H9 (cell line): ENCODE results near the gene IL20RB. TPM values are rescaled to one million over a fixed set of nuclear protein-coding genes. Genes with fewer than 3 reads are reported as not detected.

ENCODE experiments used
- DNase-seq: peaks from one replicate; pipeline ENCODE4 v3.0.0-alpha.2; 2017
- H2AFZ ChIP-seq: one replicate; pipeline ENCODE4 v1.6.1; 2013; ENCODE audit warnings: mild to moderate bottlenecking, low read length, control low read depth, moderate library complexity
- H2AK5ac ChIP-seq: 2 replicates; pipeline ENCODE4 v1.6.1; 2013; ENCODE audit warnings: low read length, control low read depth, mixed read lengths; ENCODE audit not compliant: insufficient read length
- H2BK120ac ChIP-seq: one replicate; pipeline ENCODE4 v1.6.1; 2013; ENCODE audit warnings: low read depth, mild to moderate bottlenecking, low read length, control low read depth, inconsistent platforms; ENCODE audit not compliant: poor library complexity, severe bottlenecking
- H2BK12ac ChIP-seq: 2 replicates; pipeline ENCODE4 v1.6.1; 2013; ENCODE audit warnings: low read length, control low read depth, mixed read lengths, low read depth; ENCODE audit not compliant: insufficient read length
- H2BK15ac ChIP-seq: 2 replicates; pipeline ENCODE4 v1.6.1; 2013; ENCODE audit warnings: low read depth, low read length, control low read depth
- H2BK20ac ChIP-seq: one replicate; pipeline ENCODE4 v1.6.1; 2013; ENCODE audit warnings: low read depth, mild to moderate bottlenecking, low read length, control low read depth, inconsistent platforms; ENCODE audit not compliant: poor library complexity, severe bottlenecking
- H2BK5ac ChIP-seq: 2 replicates; pipeline ENCODE4 v1.6.1; 2013; ENCODE audit warnings: low read length, control low read depth, mixed read lengths; ENCODE audit not compliant: insufficient read length
- H3K14ac ChIP-seq: 2 replicates; pipeline ENCODE4 v1.6.1; 2013; ENCODE audit warnings: low read length, control low read depth; ENCODE audit not compliant: insufficient read depth
- H3K18ac ChIP-seq: 2 replicates; pipeline ENCODE4 v1.6.1; 2013; ENCODE audit warnings: low read depth, mild to moderate bottlenecking, mixed read lengths, low read length, control low read depth; ENCODE audit not compliant: insufficient read length
- H3K23ac ChIP-seq: 2 replicates; pipeline ENCODE4 v1.6.1; 2013; ENCODE audit warnings: low read length, control low read depth, mixed read lengths, low read depth; ENCODE audit not compliant: insufficient read length
- H3K23me2 ChIP-seq: 2 replicates; pipeline ENCODE4 v1.6.1; 2013; ENCODE audit warnings: low read depth, mild to moderate bottlenecking, mixed read lengths, low read length, control low read depth; ENCODE audit not compliant: insufficient read length, poor library complexity, severe bottlenecking
- H3K27ac ChIP-seq: 2 replicates; pipeline ENCODE4 v1.5.1; 2013; ENCODE audit warnings: low read length, control low read depth, mixed read lengths, low read depth; ENCODE audit not compliant: insufficient read length
- H3K27me3 ChIP-seq: 2 replicates; pipeline ENCODE4 v1.6.1; 2013; ENCODE audit warnings: low read length, control low read depth, inconsistent platforms; ENCODE audit not compliant: insufficient read depth
- H3K4ac ChIP-seq: 2 replicates; pipeline ENCODE4 v1.6.1; 2013; ENCODE audit warnings: low read depth, mild to moderate bottlenecking, control low read depth, inconsistent platforms, low read length, moderate library complexity
- H3K4me1 ChIP-seq: 2 replicates; pipeline ENCODE4 v1.6.1; 2013; ENCODE audit warnings: low read length, control low read depth, inconsistent platforms; ENCODE audit not compliant: insufficient read depth
- H3K4me2 ChIP-seq: 2 replicates; pipeline ENCODE4 v1.6.1; 2013; ENCODE audit warnings: low read length, control low read depth, mixed read lengths; ENCODE audit not compliant: insufficient read length, insufficient read depth
- H3K56ac ChIP-seq: 2 replicates; pipeline ENCODE4 v1.6.1; 2013; ENCODE audit warnings: low read depth, mild to moderate bottlenecking, mixed read lengths, low read length, control low read depth; ENCODE audit not compliant: insufficient read length
- H3K79me1 ChIP-seq: 2 replicates; pipeline ENCODE4 v1.6.1; 2013; ENCODE audit warnings: low read depth, mild to moderate bottlenecking, moderate library complexity, low read length, control low read depth, inconsistent platforms; ENCODE audit not compliant: insufficient read depth, poor library complexity, severe bottlenecking
- H3K79me2 ChIP-seq: 2 replicates; pipeline ENCODE4 v1.6.1; 2013; ENCODE audit warnings: low read length, control low read depth, inconsistent platforms; ENCODE audit not compliant: insufficient read depth
- H3K9ac ChIP-seq: 2 replicates; pipeline ENCODE4 v1.6.1; 2013; ENCODE audit warnings: low read length, control low read depth, mixed read lengths; ENCODE audit not compliant: insufficient read length; ENCODE audit errors: extremely low read depth
- H3K9me3 ChIP-seq: one replicate; pipeline ENCODE4 v1.6.1; 2013; ENCODE audit warnings: low read depth, low read length, inconsistent platforms; ENCODE audit not compliant: control insufficient read depth
- H3T11ph ChIP-seq: one replicate; pipeline ENCODE4 v1.6.1; 2013; ENCODE audit warnings: mild to moderate bottlenecking, low read length, control low read depth, inconsistent platforms
- H4K20me1 ChIP-seq: one replicate; pipeline ENCODE4 v1.6.1; 2013; ENCODE audit not compliant: control insufficient read depth, insufficient read length, insufficient read depth
- H4K5ac ChIP-seq: 2 replicates; pipeline ENCODE4 v1.6.1; 2013; ENCODE audit warnings: low read depth, mild to moderate bottlenecking, mixed read lengths, low read length, control low read depth; ENCODE audit not compliant: insufficient read length
- H4K8ac ChIP-seq: replicated peaks from 2 replicates; pipeline ENCODE4 v1.6.1; 2013; ENCODE audit warnings: low read length, control low read depth, mixed read lengths, low read depth; ENCODE audit not compliant: insufficient read length
- H4K91ac ChIP-seq: 2 replicates; pipeline ENCODE4 v1.6.1; 2013; ENCODE audit warnings: low read depth, mild to moderate bottlenecking, moderate library complexity, mixed read lengths, low read length, control low read depth; ENCODE audit not compliant: insufficient read length
- H3K27ac Mint-ChIP-seq, 3 experiments: 2 replicates in 2 of 3; 3 replicates in 1 of 3; pipeline ENCODE4 v1.8.0; 2020 to 2021; ENCODE audit warnings: mixed read lengths in 3 of 3, mild to moderate bottlenecking in 1 of 3, moderate library complexity in 1 of 3
- H3K27me3 Mint-ChIP-seq: 2 replicates; pipeline ENCODE4 v1.8.0; 2021; ENCODE audit warnings: low read depth, mild to moderate bottlenecking, moderate library complexity, mixed read lengths
- H3K36me3 Mint-ChIP-seq, 3 experiments: 2 replicates in 2 of 3; 3 replicates in 1 of 3; pipeline ENCODE4 v1.8.0; 2020 to 2021; ENCODE audit warnings: low read depth in 3 of 3, mixed read lengths in 3 of 3; ENCODE audit not compliant: insufficient read depth in 1 of 3
- H3K4me1 Mint-ChIP-seq, 2 experiments: 2 replicates each; pipeline ENCODE4 v1.8.0; 2020; ENCODE audit warnings: mixed read lengths in 2 of 2
- H3K4me3 Mint-ChIP-seq, 2 experiments: 2 replicates in 1 of 2; 3 replicates in 1 of 2; pipeline ENCODE4 v1.8.0; 2020 to 2021; ENCODE audit warnings: mild to moderate bottlenecking in 2 of 2, mixed read lengths in 2 of 2, moderate library complexity in 1 of 2
- H3K9me3 Mint-ChIP-seq, 2 experiments: 2 replicates in 1 of 2; 3 replicates in 1 of 2; pipeline ENCODE4 v1.8.0; 2020; ENCODE audit warnings: mild to moderate bottlenecking in 2 of 2, mixed read lengths in 2 of 2, moderate library complexity in 1 of 2
- CTCF ChIP-seq: fragments of 200-600 bp; sonication (generic); conservative IDR thresholded peaks from 3 replicates; pipeline ENCODE4 v1.8.0; 2021; ENCODE audit warnings: antibody characterized with exemption, mild to moderate bottlenecking
- total RNA-seq: library from RNA; stranded (reverse); gene quantifications from 2 replicates; pipeline ENCODE4 v1.2.1, GENCODE V29; 2021

The IL20RB gene
- total RNA-seq, 1 experiment from 2014 or later, result 1.5 TPM

DNA sequence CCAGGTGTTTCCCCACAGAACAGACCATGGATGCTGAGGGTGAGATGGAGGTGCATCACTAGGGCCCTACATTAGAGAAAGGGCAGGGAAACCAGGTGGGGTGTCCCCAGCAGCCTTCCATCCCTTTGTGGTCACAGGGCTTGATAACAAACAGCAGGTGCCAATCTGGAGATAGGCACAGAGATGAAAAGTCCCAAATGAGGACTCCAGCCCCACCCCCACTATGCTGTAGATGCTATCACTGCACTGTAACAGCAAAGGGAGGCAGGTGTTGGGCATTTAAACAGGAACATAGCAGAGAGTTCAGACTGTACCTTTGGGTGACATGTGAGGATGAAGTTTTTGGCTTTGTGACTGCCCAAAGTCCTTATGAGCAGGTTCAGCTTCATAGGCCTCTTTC lies 21.4 kb downstream of the IL20RB start:
- H3K9me3 ChIP-seq, result no peaks in the 10 kb centered on the region
- Mint-ChIP-seq H3K9me3 (peaks cover 0 to 4% of the 10 kb centered on the region in 2 experiments; a peak in 2 of 5 replicates), H3K4me1 (no peaks in the 10 kb centered on the region), H3K27me3 (no peaks in the 10 kb centered on the region), H3K36me3 (peaks cover 0 to 3% (median under 1%) of the 10 kb centered on the region in 3 experiments; a peak in 2 of 7 replicates), H3K4me3 (no peak overlapping the region), H3K27ac (no peak overlapping the region; a peak in 1 of 7 replicates)
- H3K56ac ChIP-seq, result no peak overlapping the region
- no peak overlapping the region for H3T11ph ChIP-seq
- no peaks in the 10 kb centered on the region for H4K20me1 ChIP-seq
- H4K8ac ChIP-seq, result no peak overlapping the region
- H3K18ac ChIP-seq, result no peak overlapping the region
- no peak overlapping the region for H4K5ac ChIP-seq
- no peak overlapping the region for H2BK5ac ChIP-seq
- no peak overlapping the region for H2BK120ac ChIP-seq
- TF ChIP-seq CTCF, result no peak
- no peak overlapping the region for H4K91ac ChIP-seq
- no peak for DNase-seq
- H3K4me1 ChIP-seq, result no peaks in the 10 kb centered on the region
- H3K4ac ChIP-seq, result no peak overlapping the region
- no peak overlapping the region for H2BK20ac ChIP-seq
- no peaks in the 10 kb centered on the region for H3K79me1 ChIP-seq
- H3K27me3 ChIP-seq, result no peaks in the 10 kb centered on the region
- no peak overlapping the region for H2AK5ac ChIP-seq
- H2BK15ac ChIP-seq, result no peak overlapping the region
- no peak overlapping the region for H3K4me2 ChIP-seq
- no peaks in the 10 kb centered on the region for H3K79me2 ChIP-seq
- H2BK12ac ChIP-seq, result no peak overlapping the region
- H3K23me2 ChIP-seq, result no peaks in the 10 kb centered on the region
- no peak overlapping the region for H3K23ac ChIP-seq
- H3K9ac ChIP-seq, result no peak overlapping the region
- no peak overlapping the region for H2AFZ ChIP-seq
- no peak overlapping the region for H3K27ac ChIP-seq
- no peak overlapping the region for H3K14ac ChIP-seq
